GM12891 (cell line): ENCODE results near the gene LAD1.

Source experiments
- DNase-seq: peaks from one replicate; pipeline ENCODE4 v3.0.0; 2011; ENCODE audit warnings: low spot score; ENCODE audit not compliant: insufficient read length
- FAIRE-seq: peaks from 2 replicates; lab custom pipeline; 2011; peaks lifted over from hg19 to GRCh38; lab: Jason Lieb, UNC
- PAX5 ChIP-seq: IDR thresholded peaks from 2 replicates; pipeline ENCODE4 v1.6.1; 2011; ENCODE audit warnings: low read length, moderate library complexity, mild to moderate bottlenecking; ENCODE audit not compliant: insufficient read depth, severe bottlenecking
- POLR2A ChIP-seq: IDR thresholded peaks from 2 replicates; pipeline ENCODE4 v1.6.1; 2011; ENCODE audit warnings: low read depth, low read length, control low read depth
- POLR2AphosphoS5 ChIP-seq: IDR thresholded peaks from 2 replicates; pipeline ENCODE4 v1.6.1; 2011; ENCODE audit warnings: low read depth, low read length, control low read depth
- POU2F2 ChIP-seq: IDR thresholded peaks from 2 replicates; pipeline ENCODE4 v1.6.1; 2011; ENCODE audit warnings: low read depth, mild to moderate bottlenecking, control low read depth, low read length, moderate library complexity
- SPI1 ChIP-seq: IDR thresholded peaks from 2 replicates; pipeline ENCODE4 v1.6.1; 2011; ENCODE audit warnings: low read depth, low read length, control low read depth
- TAF1 ChIP-seq: IDR thresholded peaks from 2 replicates; pipeline ENCODE4 v1.6.1; 2011; ENCODE audit warnings: low read depth, low read length, control low read depth

The LAD1 gene

GRCh38 chr1:201344206-201345080 is 54.7 kb downstream of the LAD1 start:
- TF ChIP-seq PAX5 (no peak), SPI1 (no peak), TAF1 (no peak), POU2F2 (no peak), POLR2AphosphoS5 (no peak)
- DNase-seq (no peak), FAIRE-seq (no peak)

DNA sequence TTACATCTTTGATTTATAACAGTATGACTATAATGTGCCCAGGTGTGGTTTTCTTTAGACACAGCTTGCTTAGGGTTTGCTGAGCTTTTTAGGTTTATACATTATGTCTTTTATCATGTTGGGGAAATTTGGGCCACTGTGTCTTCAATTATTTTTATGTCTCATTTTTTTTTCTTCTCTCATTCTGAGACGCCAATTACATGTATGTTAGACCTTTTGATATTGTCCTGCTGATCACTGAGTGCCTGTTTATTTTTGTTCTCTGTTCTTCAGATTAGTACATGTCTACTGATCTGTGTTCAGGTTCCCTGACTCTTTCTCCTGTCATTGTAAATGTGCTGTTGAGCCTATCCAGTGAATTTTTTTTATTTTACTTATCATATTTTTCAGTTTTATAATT is 57.7 kb downstream of the LAD1 start:
- no peak for TF ChIP-seq POU2F2
- no peak for TF ChIP-seq POLR2AphosphoS5
- TF ChIP-seq SPI1: no peak
- TF ChIP-seq POLR2A: no peak
- no peak for TF ChIP-seq TAF1
- no peak for TF ChIP-seq PAX5
- FAIRE-seq (no peak), DNase-seq (no peak)

- no peak for DNase-seq
- TF ChIP-seq PAX5: no peak
- TF ChIP-seq TAF1: no peak
- no peak for TF ChIP-seq POLR2A
- TF ChIP-seq POLR2AphosphoS5: no peak
- no peak for TF ChIP-seq SPI1
- TF ChIP-seq POU2F2: no peak
- FAIRE-seq: no peak
Observed at GRCh38 chr1:201336711-201337450, 62.2 kb downstream of the LAD1 start.

DNA sequence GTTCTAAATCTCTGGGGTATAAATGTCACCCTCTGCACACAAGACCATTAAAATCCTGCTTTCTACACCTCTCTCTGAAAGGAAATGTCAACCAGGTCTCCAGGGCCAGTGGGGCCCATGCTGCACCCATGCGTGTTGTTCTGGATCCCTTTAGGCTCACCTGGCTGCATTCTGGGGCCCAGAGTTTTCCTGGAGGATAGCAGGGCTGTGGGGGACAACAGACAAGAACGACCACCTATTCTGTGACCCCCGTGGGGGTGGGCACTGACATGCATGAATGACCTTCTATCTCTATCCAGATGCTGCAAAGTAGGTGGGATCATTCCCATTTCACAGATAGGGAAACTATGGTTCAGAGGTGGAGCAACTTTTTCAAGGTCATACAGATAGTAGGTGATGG is 63.2 kb downstream of the LAD1 start:
- FAIRE-seq: no peak
- no peak for DNase-seq
- TF ChIP-seq TAF1 (no peak), POU2F2 (no peak), PAX5 (no peak), POLR2A (no peak), SPI1 (no peak), POLR2AphosphoS5 (no peak)

DNA sequence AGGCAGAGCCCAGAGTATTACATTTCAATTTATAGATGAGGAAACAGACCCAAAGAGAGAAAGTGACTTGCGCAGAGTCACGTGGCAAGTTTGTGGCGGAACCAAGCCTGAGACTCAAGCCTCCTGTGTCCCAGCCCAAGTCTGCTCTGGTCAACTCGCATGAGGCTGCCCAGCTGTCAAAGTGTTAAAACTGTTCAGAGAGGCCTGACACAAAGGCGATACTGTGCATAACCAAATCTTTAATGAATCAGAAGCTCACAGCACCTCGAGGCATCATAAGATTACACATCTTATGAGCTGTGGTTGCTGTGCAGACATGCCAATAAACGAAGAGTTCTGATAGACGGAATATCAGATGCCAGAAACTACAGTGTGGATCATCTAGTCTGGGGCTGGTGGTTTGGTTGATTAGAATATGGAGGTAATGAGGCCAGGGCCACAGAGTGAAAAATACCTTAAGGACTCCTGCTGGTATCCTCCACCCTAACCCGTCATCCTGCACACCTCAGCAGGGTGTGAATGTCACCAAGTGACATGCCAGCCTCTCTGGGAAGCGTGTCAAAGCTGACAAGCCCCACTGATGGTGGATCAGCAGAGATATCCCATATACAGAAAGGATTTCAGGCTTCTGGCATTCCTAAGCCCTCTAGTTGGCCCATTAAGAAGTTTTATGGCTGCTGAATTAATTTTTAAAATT is 63.8 kb downstream of the LAD1 start:
- TF ChIP-seq SPI1 (no peak), PAX5 (no peak), POLR2AphosphoS5 (no peak), POLR2A (no peak), TAF1 (no peak), POU2F2 (no peak)

GRCh38 chr1:201334325-201335173 is 64.6 kb downstream of the LAD1 start:
- no peak for DNase-seq
- no peak for FAIRE-seq
- TF ChIP-seq TAF1 (no peak), SPI1 (no peak), POLR2AphosphoS5 (no peak)

More for the DNA sequence above, 63.8 kb downstream of the LAD1 start:
- DNase-seq: no peak
- no peak for FAIRE-seq

GRCh38 chr1:201332616-201333335 is 66.3 kb downstream of the LAD1 start:
- no peak for TF ChIP-seq SPI1
- TF ChIP-seq POLR2A: no peak
- TF ChIP-seq POU2F2: no peak
- no peak for TF ChIP-seq PAX5
- TF ChIP-seq TAF1: no peak
- TF ChIP-seq POLR2AphosphoS5: no peak
- DNase-seq (no peak), FAIRE-seq (no peak)

GRCh38 chr1:201332021-201332420 is 67.1 kb downstream of the LAD1 start:
- FAIRE-seq (no peak), DNase-seq (no peak)
- TF ChIP-seq POLR2AphosphoS5 (no peak), POU2F2 (no peak), POLR2A (no peak), PAX5 (no peak), SPI1 (no peak), TAF1 (no peak)
